H1 (cell line): ENCODE measurements around the gene TIGD6. TPM values are rescaled to one million over a fixed set of nuclear protein-coding genes. Genes with fewer than 3 reads are reported as not detected.

ENCODE experiments used
- CTCF ChIA-PET: fragments of 300-600 bp; sonication (Branson Sonifier 250); formaldehyde crosslinking; loops from one replicate; lab custom pipeline; 2021; ENCODE audit not compliant: partially characterized antibody; lab: Charles Lee
- POLR2A ChIA-PET: fragments of 300-600 bp; sonication (Branson Sonifier 250); formaldehyde crosslinking; loops from one replicate; lab custom pipeline; 2021; ENCODE audit warnings: inconsistent platforms; ENCODE audit not compliant: partially characterized antibody; lab: Charles Lee
- DNase-seq, 2 experiments: peaks; one replicate each; pipeline versions ENCODE4 v3.0.0 to v3.0.0-alpha.2; 2010 to 2022; ENCODE audit warnings: low spot score in 2 of 2, low read depth in 1 of 2, mixed read lengths in 1 of 2
- FAIRE-seq: peaks from 2 replicates; lab custom pipeline; 2011; peaks lifted over from hg19 to GRCh38; lab: Jason Lieb, UNC
- H2AFZ ChIP-seq: 2 replicates; pipeline ENCODE4 v1.8.1; 2012; ENCODE audit warnings: low read length, inconsistent platforms
- H2AK5ac ChIP-seq: 2 replicates; pipeline ENCODE4 v1.6.1; 2013; ENCODE audit warnings: low read depth, low read length
- H2BK120ac ChIP-seq: replicated peaks from 2 replicates; pipeline ENCODE3; 2013; ENCODE audit warnings: low read depth, low read length, inconsistent platforms
- H2BK12ac ChIP-seq: 2 replicates; pipeline ENCODE4 v1.6.1; 2013; ENCODE audit warnings: low read depth, low read length
- H2BK15ac ChIP-seq: 2 replicates; pipeline ENCODE4 v1.6.1; 2013; ENCODE audit warnings: low read length
- H2BK20ac ChIP-seq: 2 replicates; pipeline ENCODE4 v1.6.1; 2013; ENCODE audit warnings: low read length
- H2BK5ac ChIP-seq: 2 replicates; pipeline ENCODE4 v1.6.1; 2013; ENCODE audit warnings: low read depth, low read length
- H3K14ac ChIP-seq: 2 replicates; pipeline ENCODE4 v1.6.1; 2013; ENCODE audit warnings: inconsistent platforms; ENCODE audit not compliant: insufficient read length
- H3K18ac ChIP-seq: 2 replicates; pipeline ENCODE4 v1.6.1; 2013; ENCODE audit warnings: low read length; ENCODE audit errors: extremely low read depth
- H3K23ac ChIP-seq: 2 replicates; pipeline ENCODE4 v1.6.1; 2013; ENCODE audit warnings: inconsistent platforms; ENCODE audit not compliant: insufficient read length
- H3K23me2 ChIP-seq: 2 replicates; pipeline ENCODE4 v1.6.1; 2013; ENCODE audit warnings: low read depth, low read length
- H3K27ac ChIP-seq: 2 replicates; pipeline ENCODE4 v1.6.1; 2011; ENCODE audit warnings: low read depth, low read length, inconsistent platforms
- H3K27me3 ChIP-seq, 4 experiments: replicated peaks in 1 of 4; 1 replicate in 1 of 4; 2 replicates in 3 of 4; pipeline versions ENCODE4 v1.6.1 to v1.8.1; 2011 to 2013; ENCODE audit warnings: low read length in 3 of 4, mild to moderate bottlenecking in 3 of 4, inconsistent platforms in 2 of 4, mixed read lengths in 2 of 4, moderate library complexity in 1 of 4; ENCODE audit not compliant: control insufficient read depth in 3 of 4, insufficient read depth in 3 of 4; ENCODE audit errors: extremely low read depth in 1 of 4
- H3K36me3 ChIP-seq, 4 experiments: 2 replicates each; pipeline versions ENCODE4 v1.6.1 to v1.8.1; 2011 to 2013; ENCODE audit warnings: mild to moderate bottlenecking in 4 of 4, low read length in 3 of 4, moderate library complexity in 2 of 4, control low read depth in 1 of 4, inconsistent platforms in 1 of 4; ENCODE audit not compliant: insufficient read depth in 4 of 4, control insufficient read depth in 2 of 4
- H3K4ac ChIP-seq: replicated peaks from 2 replicates; pipeline ENCODE3; 2013; ENCODE audit warnings: low read length, low read depth, mixed read lengths, inconsistent platforms; ENCODE audit not compliant: insufficient read length
- H3K4me1 ChIP-seq, 4 experiments: replicated peaks in 1 of 4; 1 replicate in 1 of 4; 2 replicates in 3 of 4; pipeline versions ENCODE4 v1.6.1 to v1.8.1; 2011 to 2013; ENCODE audit warnings: low read length in 3 of 4, inconsistent platforms in 2 of 4, mixed read lengths in 1 of 4; ENCODE audit not compliant: insufficient read depth in 4 of 4, control insufficient read depth in 3 of 4
- H3K4me2 ChIP-seq, 2 experiments: 2 replicates each; pipeline versions ENCODE4 v1.6.1 to v1.8.1; 2011 to 2013; ENCODE audit warnings: low read depth in 2 of 2, low read length in 2 of 2, control low read depth in 1 of 2, inconsistent platforms in 1 of 2, mild to moderate bottlenecking in 1 of 2; ENCODE audit not compliant: insufficient read depth in 1 of 2
- H3K4me3 ChIP-seq, 4 experiments: fragments of 200-600, 300-600 bp in 1 of 4; sonication (generic), shearing (Covaris generic), sonication (Bioruptor Twin) in 1 of 4; 2 replicates each; pipeline versions ENCODE4 v1.5.1 to v1.8.1; 2011 to 2016; ENCODE audit warnings: low read length in 4 of 4, low read depth in 3 of 4, control low read depth in 2 of 4, inconsistent platforms in 2 of 4, mild to moderate bottlenecking in 2 of 4, mixed read lengths in 1 of 4, moderate library complexity in 1 of 4; ENCODE audit not compliant: insufficient read depth in 2 of 4; ENCODE audit errors: extremely low read depth in 1 of 4
- H3K56ac ChIP-seq: replicated peaks from 2 replicates; pipeline ENCODE3; 2013; ENCODE audit warnings: low read depth, mild to moderate bottlenecking, mixed read lengths, low read length, inconsistent platforms; ENCODE audit not compliant: insufficient read length
- H3K79me1 ChIP-seq: 2 replicates; pipeline ENCODE4 v1.6.1; 2013; ENCODE audit warnings: low read depth, low read length, control low read depth
- H3K79me2 ChIP-seq, 2 experiments: 2 replicates each; pipeline versions ENCODE4 v1.6.1 to v1.8.1; 2012 to 2013; ENCODE audit warnings: low read length in 2 of 2, mild to moderate bottlenecking in 2 of 2, inconsistent platforms in 1 of 2; ENCODE audit not compliant: insufficient read depth in 2 of 2, control insufficient read depth in 1 of 2
- H3K9ac ChIP-seq, 4 experiments: replicated peaks in 1 of 4; 1 replicate in 1 of 4; 2 replicates in 3 of 4; pipeline versions ENCODE4 v1.6.1 to v1.8.1; 2011 to 2013; ENCODE audit warnings: low read depth in 3 of 4, low read length in 3 of 4, control low read depth in 2 of 4, mild to moderate bottlenecking in 2 of 4, moderate library complexity in 2 of 4, inconsistent platforms in 1 of 4; ENCODE audit errors: extremely low read depth in 1 of 4
- H3K9me3 ChIP-seq, 2 experiments: 2 replicates each; pipeline versions ENCODE4 v1.6.1 to v1.8.1; 2012 to 2013; ENCODE audit warnings: mild to moderate bottlenecking in 2 of 2, moderate library complexity in 2 of 2, control low read depth in 1 of 2, inconsistent platforms in 1 of 2, low read depth in 1 of 2, low read length in 1 of 2, mixed read lengths in 1 of 2; ENCODE audit not compliant: insufficient read depth in 2 of 2
- H4K20me1 ChIP-seq, 2 experiments: replicated peaks in 1 of 2; 2 replicates each; pipeline versions ENCODE3 to v1.8.1; 2011 to 2013; ENCODE audit warnings: inconsistent platforms in 2 of 2, low read length in 2 of 2, mild to moderate bottlenecking in 1 of 2; ENCODE audit not compliant: insufficient read depth in 2 of 2, control insufficient read depth in 1 of 2
- H4K5ac ChIP-seq: 2 replicates; pipeline ENCODE4 v1.6.1; 2013; ENCODE audit warnings: low read length, low read depth, mixed read lengths, inconsistent platforms; ENCODE audit not compliant: insufficient read length
- H4K8ac ChIP-seq: 2 replicates; pipeline ENCODE4 v1.8.0; 2013; ENCODE audit warnings: mild to moderate bottlenecking, moderate library complexity, low read length, inconsistent platforms; ENCODE audit not compliant: insufficient read depth; ENCODE audit errors: extremely low read depth
- H4K91ac ChIP-seq: replicated peaks from 2 replicates; pipeline ENCODE3; 2013; ENCODE audit warnings: low read length, mixed read lengths, inconsistent platforms; ENCODE audit not compliant: insufficient read length
- ATF3 ChIP-seq: IDR thresholded peaks from 2 replicates; pipeline ENCODE4 v1.6.1; 2011; ENCODE audit warnings: low read depth, mild to moderate bottlenecking, low read length; ENCODE audit not compliant: insufficient read depth
- BRCA1 ChIP-seq: IDR thresholded peaks from 2 replicates; pipeline ENCODE4 v1.6.1; 2012; ENCODE audit warnings: low read depth, low read length, improper control_type of control experiment
- JUN ChIP-seq: IDR thresholded peaks from 2 replicates; pipeline ENCODE4 v1.6.1; 2011; ENCODE audit warnings: low read depth, mild to moderate bottlenecking, improper control_type of control experiment, low read length
- JUND ChIP-seq: IDR thresholded peaks from 2 replicates; pipeline ENCODE4 v1.6.1; 2011; ENCODE audit warnings: mild to moderate bottlenecking, improper control_type of control experiment, low read length
- PHF8 ChIP-seq: fragments of 200-600 bp; sonication (generic); conservative IDR thresholded peaks from 2 replicates; pipeline ENCODE4 v1.7.1; 2012; ENCODE audit warnings: low read depth, mild to moderate bottlenecking, inconsistent platforms, low read length, moderate library complexity
- SIX5 ChIP-seq: IDR thresholded peaks from 2 replicates; pipeline ENCODE4 v1.6.1; 2011; ENCODE audit warnings: mild to moderate bottlenecking, low read depth, low read length
- SRF ChIP-seq: IDR thresholded peaks from 2 replicates; pipeline ENCODE4 v1.6.1; 2011; ENCODE audit warnings: mild to moderate bottlenecking, low read depth, low read length, moderate library complexity
- USF2 ChIP-seq: IDR thresholded peaks from 2 replicates; pipeline ENCODE4 v1.6.1; 2011; ENCODE audit warnings: low read length, improper control_type of control experiment
- ZNF274 ChIP-seq: IDR thresholded peaks from 2 replicates; pipeline ENCODE4 v1.7.0; 2012; ENCODE audit warnings: low read length, borderline replicate concordance; ENCODE audit errors: extremely low read depth
- WGBS, 2 experiments: shearing (Covaris generic) in 1 of 2; methylation state at CpG; one replicate each; pipeline versions ENCODE4 v1.1.6 to v1.1.7; 2013 to 2015; ENCODE audit warnings: low lambda C conversion rate in 2 of 2, mixed read lengths in 2 of 2, inconsistent platforms in 1 of 2, low coverage in 1 of 2, missing lambda C conversion rate in 1 of 2; ENCODE audit not compliant: insufficient replicate concordance in 2 of 2, insufficient coverage in 1 of 2, insufficient read length in 1 of 2; ENCODE audit errors: extremely low coverage in 1 of 2, missing lambda C conversion rate in 1 of 2; 5-methylcytosine and 5-hydroxymethylcytosine counted together
- polyA plus RNA-seq, 7 experiments: library from polyadenylated mRNA; depleted of rRNA in 3 of 7; stranded (reverse) in 5 of 7; unstranded in 2 of 7; fragments of >200 nt in 5 of 7; fragments of 200-250 nt in 2 of 7; gene quantifications; 1 replicate in 5 of 7; 2 replicates in 1 of 7; 4 replicates in 1 of 7; pipeline versions ENCODE4 v1.2.1 to v1.2.3, GENCODE V29; 2011 to 2013; ENCODE audit warnings: missing spikeins in 2 of 7, mixed read lengths in 2 of 7
- total RNA-seq: library from RNA; stranded (reverse); fragmentation: NEBNext Ultra II Directional; extraction: Animal tissue kit (Norgen Biotek cat#: 25700); gene quantifications from 2 replicates; pipeline ENCODE4 v1.2.1, GENCODE V29; 2021

TIGD6 gene
- total and polyA plus RNA-seq, 2 of the 8 experiments (the other 6 are each of a cell fraction or from before 2014, with no cell fraction given): 1.3 to 2.4 TPM

- Histone ChIP-seq H3K9me3 (no peaks in the 10 kb centered on the region), H4K8ac (peak overlapping the region; percentile 18; the same call in 1 of the 2 replicates), H3K4ac (no peak overlapping the region), H2BK5ac (no peak overlapping the region), H3K23me2 (no peaks in the 10 kb centered on the region), H3K79me2 (peaks cover 0 to 6% of the 10 kb centered on the region in 2 experiments; a peak in 1 of 4 replicates), H3K23ac (no peak overlapping the region), H3K18ac (no peak overlapping the region), H2AK5ac (no peak overlapping the region), H3K9ac (no peak overlapping the region), H3K56ac (no peak overlapping the region), H2BK12ac (no peak overlapping the region), H3K4me1 (no peaks in the 10 kb centered on the region), H4K20me1 (peaks cover 5 to 13% of the 10 kb centered on the region in 2 experiments), H3K27me3 (no peaks in the 10 kb centered on the region), H3K4me2 (no peak overlapping the region), H2AFZ (no peak overlapping the region), H3K4me3 (no peak overlapping the region), H3K27ac (no peak overlapping the region), H2BK120ac (no peak overlapping the region), H4K5ac (no peak overlapping the region), H4K91ac (no peak overlapping the region), H2BK20ac (no peak overlapping the region), H2BK15ac (no peak overlapping the region), H3K79me1 (no peaks in the 10 kb centered on the region; the same call in 1 of the 2 replicates), H3K36me3 (peaks cover 8 to 70% (median 37%) of the 10 kb centered on the region in 4 experiments), H3K14ac (no peak overlapping the region)
- no peak for DNase-seq
- ChIA-PET CTCF (interaction anchor here (0.8 kb wide), 1 partner anchor 391 kb away, joined by 3 read pairs; no protein-coding TSS in a partner anchor), POLR2A (interaction anchor here (1.4 kb wide), 1 partner anchor 9 kb away, joined by 3 read pairs; the partner anchor contains the start of genes HMGXB3 and TIGD6)
- FAIRE-seq: no peak
- WGBS, 2 experiments: 94% methylated on average over 6 of the region's 6 CpGs; no CpG with 5 or more reads in 1 of the 2 experiments
- TF ChIP-seq SRF (no peak), JUN (no peak), JUND (no peak), PHF8 (no peak), ATF3 (no peak), BRCA1 (no peak), ZNF274 (no peak), SIX5 (no peak), USF2 (no peak)
Observed at GRCh38 chr5:150009671-150010387, 9.4 kb upstream of the TIGD6 start.
